HG02642 (cell line): ENCODE results near the gene ZEB2.

ENCODE experiments used
- ATAC-seq: cut with Tn5 transposase; IDR thresholded peaks from one replicate; pipeline ENCODE4 v1.9.1; 2021; ENCODE audit warnings: mild to moderate bottlenecking; ENCODE audit not compliant: unreplicated experiment, poor library complexity

The ZEB2 gene

DNA sequence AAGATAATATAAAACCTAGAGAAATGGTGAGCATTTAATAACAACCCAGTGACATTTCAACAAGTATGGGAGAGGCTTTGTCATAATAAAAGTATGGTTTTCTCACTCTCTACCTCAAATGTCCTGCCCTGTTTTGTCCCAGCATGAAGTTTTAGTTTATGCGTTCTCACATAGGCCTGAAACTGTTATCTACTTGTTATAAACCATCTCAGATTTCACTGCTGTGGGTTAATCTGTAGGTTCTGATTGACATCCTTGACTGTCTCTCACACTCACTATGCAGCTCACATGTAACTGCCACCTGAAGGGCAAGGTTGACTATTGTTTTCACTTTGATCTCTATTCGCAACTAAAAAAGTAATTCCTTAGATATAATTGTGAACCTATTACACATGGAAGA lies 44.9 kb downstream of the ZEB2 start:
- no peak for ATAC-seq

DNA sequence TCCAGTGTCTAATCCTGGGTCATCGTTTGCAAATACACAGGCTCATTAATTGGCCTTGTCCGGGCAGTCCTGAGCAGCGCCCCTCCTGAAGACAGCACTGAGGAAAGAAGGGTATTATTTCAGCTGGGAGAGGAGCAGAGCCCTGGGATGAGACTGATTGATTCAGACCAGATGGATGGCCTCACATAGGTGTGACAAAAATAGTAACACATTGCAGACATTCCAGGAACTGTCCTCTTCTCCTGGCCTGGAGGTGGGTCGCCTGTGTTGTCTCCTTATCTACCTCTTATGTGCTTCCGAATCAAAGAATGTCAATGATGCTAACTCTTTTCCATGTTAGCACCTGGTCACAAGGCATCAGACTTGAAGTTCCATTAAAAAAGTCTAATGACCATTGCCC lies 45.9 kb downstream of the ZEB2 start:
- ATAC-seq: no peak

DNA sequence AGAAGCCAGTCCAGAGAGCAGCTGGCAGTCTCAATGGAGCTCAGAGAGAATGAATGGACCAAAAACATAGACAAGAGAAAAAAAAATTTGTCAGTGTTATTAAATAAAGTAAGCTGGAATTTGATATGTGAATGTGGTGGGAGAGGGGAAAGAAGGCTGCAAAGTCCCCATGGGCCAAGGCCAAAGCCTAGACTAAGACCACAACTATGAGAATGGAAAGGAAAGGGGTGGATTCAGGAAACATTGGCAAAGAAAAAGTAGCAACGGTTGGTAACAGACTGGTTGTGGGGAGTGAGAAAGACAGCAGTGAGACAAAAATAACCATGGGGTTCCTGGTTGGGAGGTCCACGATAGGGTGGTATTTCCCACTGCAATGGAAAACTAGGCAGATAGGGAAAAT lies 47.0 kb downstream of the ZEB2 start:
- no peak for ATAC-seq

DNA sequence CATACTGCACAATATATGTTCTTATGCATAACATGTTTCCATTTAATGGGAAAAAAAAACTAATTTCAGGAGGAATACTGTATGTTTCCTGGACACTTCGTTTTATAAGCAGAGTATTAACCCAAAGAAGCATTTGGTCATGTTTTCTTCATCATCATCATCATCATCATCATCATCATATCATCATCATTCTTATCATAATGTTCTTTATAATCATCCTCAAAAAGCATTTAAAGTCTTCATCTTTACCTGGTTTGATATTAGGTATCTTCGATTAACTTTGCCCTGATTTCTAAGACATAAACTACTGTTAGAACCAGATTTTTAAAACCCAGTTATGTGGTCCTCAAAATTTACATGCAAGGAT lies 47.9 kb downstream of the ZEB2 start:
- no peak for ATAC-seq

DNA sequence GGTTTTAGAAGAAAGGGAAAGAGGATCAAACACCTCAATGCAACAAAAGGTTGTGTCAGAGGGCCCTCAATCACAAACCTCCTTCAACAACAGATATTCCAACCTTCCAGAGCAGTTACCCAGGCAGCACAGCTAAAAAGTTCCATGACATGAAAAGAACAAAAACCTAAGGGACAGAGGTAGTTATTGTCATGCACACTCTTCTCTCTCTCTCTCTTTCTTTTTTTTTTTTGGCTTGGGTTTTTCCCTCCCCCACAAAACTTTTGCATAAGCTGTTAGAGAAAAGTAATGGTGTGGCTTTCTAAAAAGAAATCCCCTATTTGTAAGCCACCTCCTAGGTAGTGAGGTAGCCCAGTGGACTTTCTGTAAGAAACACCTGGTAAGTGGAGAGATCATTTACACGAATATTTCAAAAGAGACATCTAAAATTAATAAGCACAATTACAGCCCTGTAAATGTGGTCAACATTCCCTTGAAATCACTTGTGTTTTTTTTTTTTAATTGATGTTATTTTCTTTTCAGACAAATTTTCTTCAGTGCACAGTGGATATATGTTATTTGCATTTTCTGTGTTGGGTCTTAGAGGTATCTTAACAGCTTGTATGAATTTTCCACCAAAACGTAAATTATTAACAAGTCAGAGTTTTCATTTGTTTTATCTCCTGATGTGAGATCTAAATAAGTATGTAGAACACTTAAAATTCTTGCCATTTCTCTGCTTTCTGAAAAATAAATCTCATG lies 48.4 kb downstream of the ZEB2 start:
- peak; percentile 88 for ATAC-seq

DNA sequence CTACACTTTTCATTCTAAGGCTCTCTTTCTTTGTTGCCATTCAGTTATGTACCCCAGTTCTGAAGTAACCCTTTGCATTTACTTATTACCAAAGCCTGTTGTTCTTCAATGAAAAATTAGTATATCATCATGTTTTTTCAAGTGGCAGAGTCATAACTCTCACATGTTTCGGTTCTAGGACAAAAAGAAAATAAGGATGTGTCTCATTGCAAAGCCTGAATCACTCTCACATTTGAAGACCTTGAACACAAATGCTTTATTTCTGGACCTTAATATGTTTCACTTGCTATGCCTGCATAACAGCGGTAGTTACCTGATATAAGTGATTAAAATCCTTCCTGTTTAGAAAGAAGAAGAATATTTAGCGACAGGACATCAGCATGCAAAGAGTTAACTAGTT lies 49.1 kb downstream of the ZEB2 start:
- ATAC-seq: no peak

DNA sequence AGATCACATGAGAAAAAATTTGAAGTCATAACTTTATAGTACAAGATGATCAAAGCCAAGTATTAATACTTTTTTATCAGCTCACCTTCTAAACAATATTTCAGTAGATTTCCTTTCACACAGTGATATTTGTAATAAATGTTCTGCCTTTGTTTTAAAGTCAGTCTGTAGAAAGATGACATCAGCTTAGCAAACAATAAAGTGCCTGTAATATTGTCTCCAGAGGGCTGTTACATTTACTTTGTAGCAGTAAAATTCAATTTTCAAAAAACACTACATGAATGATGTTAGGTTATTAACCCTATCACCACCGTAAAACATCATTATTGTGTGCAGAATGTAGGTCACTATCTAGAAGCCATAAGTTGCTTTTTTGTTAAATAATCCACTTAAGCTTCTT lies 49.6 kb downstream of the ZEB2 start:
- no peak for ATAC-seq

DNA sequence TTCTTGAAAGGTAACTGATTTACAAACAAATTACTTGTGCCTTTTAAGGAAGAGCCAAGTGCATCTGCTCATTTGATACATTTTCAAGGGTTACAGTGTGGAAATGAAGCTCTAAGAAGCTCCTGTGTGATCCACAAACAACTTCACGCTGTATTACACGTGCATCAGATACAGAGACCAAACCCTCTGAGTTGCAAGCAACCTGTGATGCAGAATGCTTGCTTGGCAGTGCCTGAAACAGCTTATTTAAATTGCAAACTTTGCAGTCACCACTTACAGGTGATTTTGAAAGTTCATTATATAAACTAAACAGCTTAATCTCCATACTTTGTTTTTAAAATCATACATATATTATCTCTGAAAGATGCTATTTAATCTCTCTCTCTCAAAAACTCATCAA lies 50.1 kb downstream of the ZEB2 start:
- ATAC-seq: no peak

DNA sequence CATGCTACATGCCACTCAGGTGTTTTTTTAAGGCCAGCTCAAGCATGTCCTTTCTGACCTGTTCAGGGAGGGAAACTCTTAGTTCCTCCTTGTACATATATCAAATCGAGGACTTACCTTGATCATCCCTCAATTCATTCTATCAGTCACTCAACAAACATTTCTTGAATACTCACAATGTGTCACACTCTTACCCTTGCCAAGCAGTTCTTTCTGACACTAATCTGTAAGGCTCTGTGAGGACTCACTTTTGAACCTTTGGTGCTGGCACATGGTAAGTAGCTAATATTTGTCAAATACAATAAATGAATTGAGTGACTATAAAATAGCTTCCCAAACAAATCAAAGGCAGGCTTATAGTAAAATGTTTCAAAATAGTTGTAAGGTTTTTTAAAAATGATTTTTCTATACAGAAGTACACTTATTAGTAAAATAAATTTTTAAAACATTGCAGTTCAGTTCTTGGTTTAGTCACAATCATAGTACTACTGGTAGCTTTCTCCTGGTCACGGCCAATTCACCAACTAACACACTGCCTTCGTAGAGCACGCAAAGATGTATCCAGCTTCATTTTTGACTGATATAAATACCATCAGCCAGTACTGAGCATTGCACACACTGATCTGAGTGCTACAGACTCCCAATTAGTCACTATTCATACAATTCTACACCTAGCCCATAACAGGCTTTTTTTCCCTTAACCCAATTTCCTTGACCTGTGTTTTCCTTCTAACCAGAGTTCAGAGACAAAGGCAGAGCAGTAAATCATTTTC lies 50.9 kb downstream of the ZEB2 start:
- no peak for ATAC-seq

DNA sequence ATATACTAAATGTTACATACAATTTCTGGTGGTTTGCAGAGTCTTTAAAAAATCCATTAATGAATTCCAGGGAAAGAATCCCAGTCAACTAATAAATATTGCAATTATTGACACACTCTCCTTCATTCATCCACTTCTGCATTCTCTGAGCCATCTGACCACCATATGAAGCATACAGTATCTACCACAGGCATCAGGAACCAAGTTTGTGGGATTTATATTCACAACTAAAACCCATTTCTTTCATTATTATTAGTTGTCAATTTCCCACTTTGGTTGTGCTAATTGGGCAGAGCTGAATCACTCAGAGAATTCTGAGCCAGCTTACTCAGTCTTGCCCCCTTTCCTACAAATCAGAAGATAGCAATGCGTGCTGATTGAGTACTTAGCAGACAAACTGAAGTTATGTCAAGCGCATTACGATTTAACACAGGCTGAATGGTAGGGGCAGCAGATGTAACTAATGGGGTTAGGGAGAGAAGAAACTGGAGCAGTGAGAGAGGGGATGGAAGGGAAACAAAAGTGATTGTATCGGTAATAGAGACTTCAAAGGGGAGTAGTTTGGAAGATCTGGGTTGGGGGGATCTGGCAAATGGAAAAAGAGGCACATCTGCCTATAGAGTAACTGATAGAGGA lies 52.3 kb downstream of the ZEB2 start:
- ATAC-seq: no peak

DNA sequence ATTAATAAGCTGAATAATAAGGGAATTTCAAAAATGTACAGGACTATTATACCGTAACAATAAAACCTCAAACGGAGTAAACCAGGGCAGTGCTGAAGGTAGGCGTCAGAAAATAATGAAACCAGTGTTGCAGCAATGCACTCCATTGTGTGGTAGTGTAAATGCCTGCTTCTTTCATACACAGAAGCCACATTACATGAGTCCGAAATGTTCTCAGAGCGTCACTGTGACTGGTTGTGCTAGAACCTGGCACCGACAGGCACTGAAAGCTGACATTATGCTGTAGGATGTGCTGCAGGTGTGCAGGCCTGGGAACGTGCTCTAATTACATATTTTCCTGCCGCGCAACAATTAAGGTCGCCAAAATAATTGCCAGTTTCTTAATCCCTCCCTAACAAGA lies 53.3 kb downstream of the ZEB2 start:
- ATAC-seq: no peak

DNA sequence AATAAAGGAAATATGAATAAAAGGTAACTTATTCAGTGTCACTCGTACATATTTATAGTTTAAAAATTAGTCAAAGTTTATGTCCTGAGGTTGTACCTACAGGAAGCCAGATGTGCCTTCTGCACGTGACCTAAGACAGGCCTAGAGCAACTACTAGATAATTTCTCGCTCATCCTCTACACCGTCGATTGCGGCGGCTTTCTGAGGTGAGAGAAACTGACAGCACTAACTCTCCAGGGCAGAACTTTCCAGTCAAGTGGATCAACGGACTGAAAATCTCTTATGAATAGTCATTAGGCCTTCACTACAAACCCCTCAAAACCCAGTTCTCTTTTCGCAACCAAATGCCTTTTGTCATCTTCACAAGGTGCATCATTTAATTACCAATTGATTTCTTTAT lies 54.2 kb downstream of the ZEB2 start:
- no peak for ATAC-seq

DNA sequence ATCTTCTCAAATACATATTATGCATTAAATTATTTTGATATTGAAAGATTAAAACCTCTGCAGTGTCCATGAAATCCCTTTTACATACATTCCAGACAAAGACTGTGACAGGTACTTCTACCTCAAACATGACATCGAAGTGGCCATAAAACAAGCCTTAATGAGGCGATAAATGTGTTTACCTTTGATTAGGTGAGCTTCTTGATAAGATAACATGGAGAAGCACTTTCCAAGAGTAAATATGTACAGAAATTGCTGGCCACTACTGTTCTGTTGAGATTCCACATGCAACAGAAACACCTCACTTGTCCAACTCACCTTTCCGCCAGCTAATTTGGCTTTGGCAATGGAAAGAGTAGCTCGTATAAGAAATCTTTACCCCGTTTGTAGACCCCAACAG lies 55.2 kb downstream of the ZEB2 start:
- ATAC-seq: no peak

DNA sequence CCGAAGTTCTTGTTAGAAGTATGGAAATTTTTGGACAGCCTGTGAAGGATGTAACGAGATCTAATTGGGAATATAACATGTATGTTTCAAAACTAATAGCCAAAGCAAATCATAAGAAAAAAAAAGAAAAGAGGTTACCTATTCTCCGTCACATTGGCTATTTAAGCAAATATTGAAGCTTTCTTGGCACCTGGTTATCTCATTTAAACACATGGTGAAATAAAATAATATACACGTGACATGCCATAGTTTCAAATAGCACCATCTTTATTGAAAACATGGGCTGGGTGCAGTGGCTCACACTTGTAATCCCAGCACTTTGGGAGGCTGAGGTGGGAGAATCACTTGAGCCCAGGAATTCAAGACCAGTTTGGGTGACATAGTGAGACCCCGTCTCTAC lies 56.7 kb downstream of the ZEB2 start:
- no peak for ATAC-seq

DNA sequence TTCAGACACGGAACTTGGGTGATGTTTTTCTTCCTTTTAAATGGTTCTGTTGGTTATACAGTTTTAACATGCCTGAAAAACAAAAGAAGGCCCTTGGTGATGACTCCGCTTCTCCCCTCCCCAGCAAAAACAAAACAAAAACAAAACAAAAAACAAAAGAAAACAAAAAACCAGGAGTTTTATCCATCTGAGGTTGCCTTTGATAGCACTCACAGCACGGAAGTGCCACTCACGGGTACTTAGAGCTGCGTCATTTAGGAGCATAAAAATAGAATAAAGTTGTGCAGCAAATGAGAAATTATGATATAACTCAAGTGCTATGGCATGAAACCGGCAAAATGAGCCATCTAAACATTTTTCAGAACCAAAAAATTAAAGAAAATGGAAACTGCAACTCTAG lies 57.7 kb downstream of the ZEB2 start:
- no peak for ATAC-seq

DNA sequence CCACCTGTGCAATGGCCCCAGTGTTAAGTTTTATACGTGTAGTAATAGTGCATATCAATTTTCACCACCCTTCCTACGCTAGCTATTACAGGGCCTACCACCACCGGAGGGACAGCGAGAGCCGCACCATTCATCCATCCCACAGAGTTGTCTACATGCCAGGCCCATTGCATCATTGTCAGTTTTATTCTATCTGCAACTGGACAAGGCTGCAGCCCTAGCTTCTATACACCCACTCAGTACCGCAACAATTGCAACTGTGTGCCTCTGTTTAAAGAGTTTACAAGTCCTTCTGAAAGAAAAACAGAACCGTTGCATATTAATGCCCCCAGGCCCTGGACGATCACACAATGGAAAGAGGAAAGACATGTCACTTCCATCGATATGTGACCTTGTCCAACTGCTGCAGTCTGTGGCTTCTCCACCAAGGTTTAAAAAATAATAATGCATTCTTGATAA lies 58.6 kb downstream of the ZEB2 start:
- no peak for ATAC-seq

DNA sequence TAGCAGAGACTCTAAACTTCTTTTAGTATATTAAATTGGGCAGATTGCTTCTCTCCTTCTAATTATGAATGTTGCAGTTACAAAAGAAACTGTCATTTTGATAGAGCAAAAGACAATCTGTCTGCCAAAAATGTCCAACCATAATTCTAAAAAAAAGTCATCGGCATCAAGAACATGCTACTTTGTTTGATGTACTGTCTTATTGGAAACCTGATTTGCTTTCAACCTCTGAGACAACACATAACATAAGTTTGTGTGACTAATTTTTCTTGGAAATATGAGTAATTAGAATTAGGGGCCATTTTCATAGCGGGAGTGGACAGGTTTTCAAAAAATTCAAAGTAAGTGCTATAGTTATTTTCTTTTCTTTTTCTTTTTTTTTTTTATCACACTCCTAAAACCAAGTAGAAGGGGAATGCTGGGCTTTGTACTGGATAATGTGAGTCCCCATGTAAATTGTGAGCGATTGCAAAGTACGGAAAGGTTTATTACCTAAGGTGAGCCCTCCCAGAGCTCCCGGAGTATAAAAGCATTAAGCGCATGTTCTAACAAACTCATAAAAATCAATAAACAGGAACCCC lies 59.1 kb downstream of the ZEB2 start:
- ATAC-seq: no peak

DNA sequence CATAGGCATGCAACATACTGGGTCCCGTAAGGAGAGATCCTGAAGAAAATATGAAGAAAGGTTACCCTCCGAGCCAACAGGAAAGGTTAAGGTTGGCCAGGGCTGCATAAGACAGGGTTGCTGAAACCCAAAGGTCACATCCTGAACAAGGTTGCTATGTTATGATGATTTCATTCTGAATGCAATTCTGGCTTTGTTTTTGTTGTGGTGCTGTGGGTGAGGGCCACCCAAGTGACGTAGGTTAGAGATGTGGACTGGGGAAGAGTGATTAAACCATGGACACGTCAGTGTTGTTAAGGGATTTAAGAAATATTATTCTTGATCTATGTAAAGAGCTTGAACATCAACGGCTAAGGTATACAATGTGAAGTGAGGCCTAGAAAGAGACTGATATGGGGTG lies 60.0 kb downstream of the ZEB2 start:
- no peak for ATAC-seq

DNA sequence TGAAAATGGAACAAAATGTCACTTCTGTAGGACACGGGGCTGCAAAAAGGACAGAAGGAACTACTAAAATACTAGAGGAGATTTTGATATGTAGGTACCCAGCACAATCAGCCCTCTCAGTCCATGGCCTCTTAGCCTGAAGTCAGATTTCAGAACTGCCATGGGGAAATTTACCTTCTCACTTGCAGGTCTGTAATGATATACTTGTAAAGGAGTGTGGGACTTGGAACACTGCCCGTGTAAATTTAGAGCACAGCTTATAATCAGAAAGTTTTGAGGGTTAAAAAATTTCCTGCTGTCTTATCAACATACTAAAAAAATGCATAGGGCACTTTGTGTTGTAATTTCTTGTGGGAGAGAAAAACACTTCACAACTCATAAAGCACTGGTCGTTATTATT lies 60.6 kb downstream of the ZEB2 start:
- no peak for ATAC-seq

DNA sequence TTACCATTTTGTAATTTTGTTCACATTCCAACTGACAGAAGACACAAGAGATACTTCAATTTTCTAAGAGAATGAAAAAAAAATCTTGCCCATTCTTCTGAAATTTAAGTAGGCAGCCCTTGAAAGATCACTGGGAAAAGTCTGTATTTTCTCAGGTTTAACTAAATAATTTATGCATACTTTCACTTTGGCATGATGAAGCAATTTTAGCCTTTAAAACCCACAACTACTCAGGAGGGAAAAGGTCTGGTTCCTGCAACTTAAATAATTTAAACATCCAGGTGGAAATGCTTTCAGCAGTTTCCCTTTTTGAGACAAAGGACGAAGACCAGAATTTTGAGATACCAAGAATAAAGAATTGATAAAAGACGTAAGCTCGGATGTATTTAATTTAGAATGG lies 61.4 kb downstream of the ZEB2 start:
- ATAC-seq: no peak

DNA sequence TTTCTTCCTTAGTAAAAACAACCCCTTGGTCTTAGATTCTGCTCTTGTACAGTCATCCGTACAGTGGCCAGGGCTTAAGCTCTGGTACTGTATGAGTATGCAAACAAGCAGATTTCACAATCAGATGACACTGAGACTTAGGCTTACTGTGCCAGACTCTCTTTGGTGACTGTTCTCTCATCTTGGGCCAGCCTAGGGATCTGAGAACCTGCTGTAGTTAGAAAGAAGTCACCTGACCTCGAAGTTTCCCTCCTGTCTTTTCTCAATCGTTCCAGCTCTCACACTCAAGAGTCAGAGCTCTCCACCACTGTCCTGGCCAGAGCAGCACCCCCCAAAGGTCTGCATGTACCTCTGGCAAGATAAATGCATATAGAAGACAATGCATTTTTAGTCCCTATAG lies 63.2 kb downstream of the ZEB2 start:
- peak; percentile 69 for ATAC-seq
